Measurements from ENCODE around the gene MZB1. TPM values are rescaled to one million over a fixed set of nuclear protein-coding genes. Genes with fewer than 3 reads are reported as not detected.
A peak's percentile ranks its signal among the peaks of the same experiment; 100 is the strongest.

Gene MZB1
- total RNA-seq, 1 donor from 2014 or later: not detected

DNA sequence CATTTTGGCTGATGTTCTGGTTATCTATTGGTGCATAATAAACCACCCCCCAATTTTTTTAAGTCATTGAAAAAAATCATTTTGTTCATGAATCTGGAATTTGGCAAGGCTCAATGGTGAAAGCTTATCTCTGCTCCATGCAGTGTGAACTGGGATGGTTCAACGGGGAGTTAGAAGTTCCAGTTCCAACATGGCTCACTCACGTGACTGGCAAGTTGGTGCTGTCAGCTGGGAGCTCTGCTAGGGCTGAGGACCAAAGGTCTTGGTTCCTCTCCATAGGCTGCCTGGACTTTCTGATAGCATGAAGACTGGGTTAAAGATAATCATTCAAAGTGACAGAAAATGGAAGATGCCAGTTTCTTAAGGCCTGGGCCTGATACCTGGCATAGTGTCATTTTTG lies 17.2 kb upstream of the MZB1 start:
- no peak for DNase-seq
- Mint-ChIP-seq H3K36me3 (ENCODE audit: unreplicated experiment) (no peaks in the 10 kb centered on the region), H3K27me3 (ENCODE audit: unreplicated experiment) (no peaks in the 10 kb centered on the region), H3K27ac (ENCODE audit: unreplicated experiment) (no peak overlapping the region), H3K9me3 (ENCODE audit: unreplicated experiment) (peaks cover 5% of the 10 kb centered on the region), H3K4me1 (ENCODE audit: low read depth, unreplicated experiment) (peaks cover 4% of the 10 kb centered on the region), H3K4me3 (ENCODE audit: unreplicated experiment) (no peak overlapping the region)
- TF ChIP-seq, protein P1, sequence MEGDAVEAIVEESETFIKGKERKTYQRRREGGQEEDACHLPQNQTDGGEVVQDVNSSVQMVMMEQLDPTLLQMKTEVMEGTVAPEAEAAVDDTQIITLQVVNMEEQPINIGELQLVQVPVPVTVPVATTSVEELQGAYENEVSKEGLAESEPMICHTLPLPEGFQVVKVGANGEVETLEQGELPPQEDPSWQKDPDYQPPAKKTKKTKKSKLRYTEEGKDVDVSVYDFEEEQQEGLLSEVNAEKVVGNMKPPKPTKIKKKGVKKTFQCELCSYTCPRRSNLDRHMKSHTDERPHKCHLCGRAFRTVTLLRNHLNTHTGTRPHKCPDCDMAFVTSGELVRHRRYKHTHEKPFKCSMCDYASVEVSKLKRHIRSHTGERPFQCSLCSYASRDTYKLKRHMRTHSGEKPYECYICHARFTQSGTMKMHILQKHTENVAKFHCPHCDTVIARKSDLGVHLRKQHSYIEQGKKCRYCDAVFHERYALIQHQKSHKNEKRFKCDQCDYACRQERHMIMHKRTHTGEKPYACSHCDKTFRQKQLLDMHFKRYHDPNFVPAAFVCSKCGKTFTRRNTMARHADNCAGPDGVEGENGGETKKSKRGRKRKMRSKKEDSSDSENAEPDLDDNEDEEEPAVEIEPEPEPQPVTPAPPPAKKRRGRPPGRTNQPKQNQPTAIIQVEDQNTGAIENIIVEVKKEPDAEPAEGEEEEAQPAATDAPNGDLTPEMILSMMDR (IDR thresholded peaks at IDR 0.05; ENCODE audit: partially characterized antibody, unreplicated experiment): no peak

DNA sequence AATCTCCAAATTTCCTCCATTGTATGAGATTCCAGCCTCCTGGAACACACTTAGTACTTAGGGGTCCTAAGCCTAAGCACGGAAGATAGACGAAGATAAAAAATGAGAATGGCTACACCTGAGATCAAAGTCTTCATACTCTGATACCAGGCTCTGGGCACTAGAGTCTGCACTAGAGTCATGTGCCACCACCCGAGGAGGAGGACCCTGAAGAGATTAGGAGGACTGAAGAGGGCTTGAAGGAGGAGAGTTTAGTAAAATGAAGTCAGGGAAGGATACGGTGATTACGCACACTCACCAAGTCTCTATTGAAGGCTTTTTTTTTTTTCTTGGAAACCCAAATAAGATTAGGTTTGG lies 14.7 kb upstream of the MZB1 start:
- Mint-ChIP-seq H3K36me3 (ENCODE audit: unreplicated experiment) (no peaks in the 10 kb centered on the region), H3K9me3 (ENCODE audit: unreplicated experiment) (peaks cover 6% of the 10 kb centered on the region), H3K27me3 (ENCODE audit: unreplicated experiment) (no peaks in the 10 kb centered on the region), H3K27ac (ENCODE audit: unreplicated experiment) (peak overlapping the region; percentile 34), H3K4me1 (ENCODE audit: low read depth, unreplicated experiment) (peaks cover 4% of the 10 kb centered on the region), H3K4me3 (ENCODE audit: unreplicated experiment) (peak overlapping the region; percentile 98)
- DNase-seq: no peak
- TF ChIP-seq, protein P1 (IDR thresholded peaks at IDR 0.05; ENCODE audit: partially characterized antibody, unreplicated experiment): no peak

DNA sequence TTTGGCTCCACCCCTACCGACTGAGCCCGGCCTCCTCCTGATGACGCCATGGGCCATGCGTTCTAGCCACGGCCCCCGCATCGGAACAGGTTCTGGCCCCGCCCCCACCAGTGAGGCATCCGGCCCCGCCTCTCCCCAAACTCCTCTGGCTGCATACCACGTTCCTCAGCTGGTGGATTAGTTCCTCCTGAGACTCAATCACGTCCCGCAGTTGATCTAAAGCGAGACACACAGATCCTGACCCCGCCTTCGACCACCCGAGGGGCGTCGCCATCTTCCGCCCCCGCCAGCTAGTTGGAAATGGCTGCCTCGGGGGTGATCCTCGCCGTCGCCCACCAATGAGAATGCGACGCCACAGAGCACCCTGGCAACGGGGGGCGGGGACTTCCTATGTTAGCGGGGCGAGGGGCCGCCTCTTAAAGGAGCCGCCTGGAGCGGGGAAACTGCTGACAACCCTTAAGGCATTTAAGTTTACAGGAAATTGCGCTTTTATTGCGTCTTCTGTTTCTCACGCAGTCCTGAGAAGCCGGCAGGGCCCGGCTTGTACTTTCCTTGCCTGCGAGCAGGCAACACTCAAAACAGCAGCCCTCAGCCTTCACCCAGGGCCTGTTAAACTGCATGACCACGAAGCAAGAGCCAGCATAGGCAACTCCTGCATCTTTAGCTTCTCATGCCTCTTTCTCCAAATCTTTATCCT lies 14.2 kb upstream of the MZB1 start, which contains the start of gene SPATA24:
SPATA24 (minus strand) TSS at position 303 of the 697 bp plus-strand sequence; CDS start at position 274, 29 bp downstream.
- H3K27ac Mint-ChIP-seq (ENCODE audit: unreplicated experiment): peak within 1 kb of the TSS; percentile 98
- peaks cover 6% of the 10 kb centered on the region for H3K9me3 Mint-ChIP-seq (ENCODE audit: unreplicated experiment)
- DNase-seq: peak; percentile 97
- peaks cover 4% of the 10 kb centered on the region for H3K4me1 Mint-ChIP-seq (ENCODE audit: low read depth, unreplicated experiment)
- TF ChIP-seq, protein P1 (IDR thresholded peaks at IDR 0.05; ENCODE audit: partially characterized antibody, unreplicated experiment): no peak
- peak within 1 kb of the TSS; percentile 98 for H3K4me3 Mint-ChIP-seq (ENCODE audit: unreplicated experiment)
- H3K27me3 Mint-ChIP-seq (ENCODE audit: unreplicated experiment): no peaks in the 10 kb centered on the region
- H3K36me3 Mint-ChIP-seq (ENCODE audit: unreplicated experiment): no peaks in the 10 kb centered on the region

GRCh38 chr5:139403418-139403786 lies 13.7 kb upstream of the MZB1 start:
- Mint-ChIP-seq H3K9me3 (ENCODE audit: unreplicated experiment) (peaks cover 6% of the 10 kb centered on the region), H3K4me3 (ENCODE audit: unreplicated experiment) (peak overlapping the region; percentile 98), H3K4me1 (ENCODE audit: low read depth, unreplicated experiment) (peaks cover 4% of the 10 kb centered on the region), H3K27ac (ENCODE audit: unreplicated experiment) (peak overlapping the region; percentile 98), H3K27me3 (ENCODE audit: unreplicated experiment) (no peaks in the 10 kb centered on the region), H3K36me3 (ENCODE audit: unreplicated experiment) (no peaks in the 10 kb centered on the region)
- TF ChIP-seq, protein P1 (IDR thresholded peaks at IDR 0.05; ENCODE audit: partially characterized antibody, unreplicated experiment): no peak
- no peak for DNase-seq

DNA sequence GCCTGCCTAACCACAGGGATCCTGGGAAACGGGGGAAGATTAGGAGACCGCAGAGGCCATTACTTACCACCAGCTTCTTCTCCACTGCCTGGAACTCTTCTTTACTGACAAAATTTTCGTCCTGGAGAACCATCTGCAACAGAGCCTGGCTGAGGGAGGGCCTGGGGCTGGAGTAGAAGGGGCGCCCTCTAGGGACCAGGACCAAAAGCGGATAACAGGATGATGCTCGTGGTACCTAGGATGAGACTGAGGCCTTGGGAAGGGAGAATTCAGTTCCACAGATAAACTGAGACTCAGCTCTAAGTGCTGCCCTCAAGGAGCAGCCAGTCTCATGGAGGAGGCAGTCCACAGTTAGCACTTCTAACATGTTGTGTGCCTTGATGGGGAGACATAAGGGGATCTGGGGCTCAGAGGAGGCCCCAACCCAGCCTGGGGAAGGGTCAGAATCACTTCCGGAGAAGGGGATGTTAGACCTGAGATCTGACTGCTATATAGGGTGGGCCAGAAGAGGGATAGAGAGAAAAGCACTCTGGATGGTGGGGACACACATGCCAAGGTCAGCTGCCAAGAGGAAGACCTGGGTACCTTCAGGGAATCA lies 12.9 kb upstream of the MZB1 start:
- peaks cover 6% of the 10 kb centered on the region for H3K9me3 Mint-ChIP-seq (ENCODE audit: unreplicated experiment)
- peak overlapping the region; percentile 98 for H3K4me3 Mint-ChIP-seq (ENCODE audit: unreplicated experiment)
- no peak overlapping the region for H3K27ac Mint-ChIP-seq (ENCODE audit: unreplicated experiment)
- H3K27me3 Mint-ChIP-seq (ENCODE audit: unreplicated experiment): no peaks in the 10 kb centered on the region
- no peak for DNase-seq
- peaks cover 4% of the 10 kb centered on the region for H3K4me1 Mint-ChIP-seq (ENCODE audit: low read depth, unreplicated experiment)
- no peaks in the 10 kb centered on the region for H3K36me3 Mint-ChIP-seq (ENCODE audit: unreplicated experiment)
- TF ChIP-seq, protein P1 (IDR thresholded peaks at IDR 0.05; ENCODE audit: partially characterized antibody, unreplicated experiment): peak; percentile 30

All from glutamatergic neuron (in vitro differentiated cells).